GM19324 (cell line): ENCODE data around the gene ZNF503.

Source experiments
- ATAC-seq: cut with Tn5 transposase; IDR thresholded peaks from one replicate; pipeline ENCODE4 v1.9.1; 2021; ENCODE audit warnings: mild to moderate bottlenecking, moderate library complexity; ENCODE audit not compliant: unreplicated experiment, low FRiP score

ZNF503 gene

GRCh38 chr10:75432176-75432575 is 30.6 kb upstream of the ZNF503 start:
- ATAC-seq: no peak

DNA sequence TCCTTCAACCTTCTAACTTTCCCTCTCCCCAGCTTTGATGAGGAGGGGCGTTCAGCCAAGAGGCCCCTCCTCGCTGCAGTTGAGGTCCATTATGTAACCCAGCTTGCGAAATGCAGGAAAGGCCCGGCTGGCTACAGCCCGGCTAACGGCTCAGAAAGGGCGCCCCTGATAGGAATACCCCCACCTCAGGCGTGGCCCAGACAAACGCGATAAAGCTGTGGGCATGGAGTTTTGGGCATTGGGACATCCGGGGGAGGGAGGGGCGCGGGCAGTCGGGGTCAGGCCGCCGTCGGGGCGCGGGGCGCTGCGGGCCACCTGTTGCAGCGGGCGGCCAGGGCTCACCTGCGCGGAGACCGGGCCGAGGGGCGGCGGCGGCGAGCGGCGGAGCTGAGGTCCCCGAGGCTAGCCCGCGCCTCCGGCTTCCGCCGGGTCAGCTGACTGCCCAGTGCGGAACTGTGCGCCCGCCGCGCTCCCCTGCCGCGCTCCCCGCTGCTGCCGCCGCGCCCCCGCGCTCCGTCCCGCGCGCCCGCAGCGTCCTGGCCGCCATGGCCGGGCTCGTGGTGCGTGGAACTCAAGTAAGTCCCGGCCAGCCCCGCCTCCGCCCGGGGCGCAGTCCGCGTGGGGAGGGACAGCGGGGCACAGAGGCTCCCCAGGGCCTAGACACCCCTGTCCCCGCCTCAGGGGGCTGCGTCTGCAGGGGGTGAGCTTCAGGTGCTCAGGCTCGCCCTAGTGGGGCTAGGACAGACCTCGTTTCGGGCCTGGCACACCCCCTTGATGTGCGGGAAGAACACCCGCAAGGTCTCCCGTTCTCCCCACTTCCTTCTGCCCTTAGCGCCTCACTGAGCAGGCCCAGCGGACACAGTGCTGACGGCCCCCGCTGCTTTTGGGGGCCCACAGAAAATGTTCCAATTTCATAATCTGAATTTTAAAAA is 29.9 kb upstream of the ZNF503 start, which contains the start of gene LRMDA:
Gene LRMDA (plus strand): TSS at position 445 of the 932 bp plus-strand sequence.
- ATAC-seq: no peak

DNA sequence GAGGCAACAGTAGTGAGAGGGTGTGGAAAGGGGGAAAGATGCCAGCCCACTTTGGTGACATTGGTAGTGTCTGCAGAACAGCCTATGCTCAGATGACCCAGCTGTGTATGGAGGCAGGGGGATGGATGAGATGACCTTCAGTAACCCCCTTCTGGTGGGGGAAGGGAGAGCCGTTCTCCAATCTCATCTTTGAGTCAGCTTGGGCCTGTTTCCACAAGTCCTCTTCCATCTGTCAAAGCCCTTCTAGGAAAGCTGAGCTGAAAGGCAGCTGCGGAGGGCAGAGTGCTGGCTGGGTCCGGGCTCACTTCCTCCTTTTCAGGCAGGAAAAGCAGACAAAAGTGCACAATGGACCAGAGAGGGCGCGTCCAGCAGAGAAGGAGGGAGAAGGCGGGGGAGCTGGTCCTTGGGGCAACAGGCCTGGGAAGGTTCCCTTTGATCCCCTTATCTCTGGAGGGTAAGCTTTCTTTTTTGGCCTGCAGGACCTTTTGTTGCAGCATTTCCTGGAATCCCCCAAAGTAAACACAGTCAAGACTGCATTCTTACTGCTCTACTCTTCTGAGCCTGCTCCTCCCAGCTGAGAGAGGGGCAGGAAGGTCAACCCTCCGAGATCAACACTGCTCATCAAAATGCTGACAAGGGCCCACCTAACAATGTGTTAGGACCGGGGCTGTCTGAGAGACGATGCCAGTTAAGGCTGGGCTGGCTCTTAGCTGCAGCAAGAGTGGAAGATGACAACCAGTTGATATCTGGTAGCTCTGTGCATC is 28.6 kb upstream of the ZNF503 start:
- ATAC-seq: no peak

DNA sequence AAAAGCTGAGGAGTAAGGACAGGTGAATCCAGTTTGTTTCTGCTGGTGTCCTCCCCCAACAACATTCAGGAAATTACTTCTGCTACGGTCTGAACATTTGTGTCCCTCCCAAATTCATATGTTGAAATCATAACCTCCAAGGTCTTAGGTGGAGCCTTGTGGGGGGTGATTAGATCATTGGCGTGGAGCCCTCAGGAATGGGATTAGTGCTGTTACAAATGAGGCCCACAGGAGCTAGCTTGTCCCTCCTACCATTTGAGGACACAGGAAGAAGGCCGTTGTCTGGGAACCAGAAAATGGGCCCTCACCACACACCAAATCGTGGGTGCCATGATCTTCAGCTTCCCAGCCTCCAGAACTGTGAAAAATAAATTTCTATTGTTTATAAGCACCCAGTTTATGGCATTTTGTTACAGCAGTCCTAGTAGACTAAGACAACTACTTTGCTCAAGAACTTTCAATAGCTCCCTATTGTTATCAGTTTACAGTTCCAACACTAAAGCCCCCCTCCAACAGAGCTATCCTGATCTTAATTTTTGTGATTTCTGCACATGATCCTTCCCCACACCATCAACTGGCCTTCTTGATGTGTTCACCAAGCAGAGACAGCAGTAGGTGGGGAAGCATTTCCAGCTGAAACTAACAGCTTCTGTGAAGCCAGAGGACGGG is 27.7 kb upstream of the ZNF503 start:
- no peak for ATAC-seq

DNA sequence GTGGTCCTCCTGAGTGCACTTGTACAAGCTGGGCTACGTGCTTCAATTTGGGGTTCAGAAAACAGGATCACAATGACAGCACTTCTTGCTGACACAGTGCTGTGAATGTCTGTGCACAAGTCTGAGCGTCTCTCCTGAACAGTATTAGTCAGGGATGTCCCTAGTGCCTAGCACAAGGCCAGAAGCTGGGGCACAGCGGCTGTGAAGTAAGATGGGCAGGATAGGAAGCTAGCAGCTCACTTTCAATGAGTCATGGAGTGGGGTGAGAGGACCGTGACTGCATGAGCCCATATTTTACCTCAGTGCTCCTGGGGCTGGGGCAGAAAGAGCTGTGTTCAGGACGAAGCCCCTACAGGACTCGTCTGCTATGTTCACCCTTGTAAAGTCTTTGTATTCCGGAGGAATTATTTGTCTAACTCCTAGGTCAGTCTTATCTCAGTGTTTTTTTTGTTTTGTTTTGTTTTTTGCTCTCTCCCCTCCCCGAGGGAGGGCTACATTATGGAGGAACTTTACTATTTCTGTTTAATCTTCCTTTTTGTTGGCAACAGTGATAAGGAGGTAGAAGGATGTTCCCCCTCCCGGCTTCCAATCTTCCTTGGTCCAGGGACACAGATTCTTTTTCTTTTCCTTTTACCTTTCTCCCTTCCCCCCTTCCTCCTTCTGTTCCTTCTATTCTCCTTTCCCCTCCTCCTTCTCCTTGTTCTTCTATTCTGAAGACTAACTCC is 27.0 kb upstream of the ZNF503 start:
- no peak for ATAC-seq

GRCh38 chr10:75427951-75428350 is 26.4 kb upstream of the ZNF503 start:
- no peak for ATAC-seq

DNA sequence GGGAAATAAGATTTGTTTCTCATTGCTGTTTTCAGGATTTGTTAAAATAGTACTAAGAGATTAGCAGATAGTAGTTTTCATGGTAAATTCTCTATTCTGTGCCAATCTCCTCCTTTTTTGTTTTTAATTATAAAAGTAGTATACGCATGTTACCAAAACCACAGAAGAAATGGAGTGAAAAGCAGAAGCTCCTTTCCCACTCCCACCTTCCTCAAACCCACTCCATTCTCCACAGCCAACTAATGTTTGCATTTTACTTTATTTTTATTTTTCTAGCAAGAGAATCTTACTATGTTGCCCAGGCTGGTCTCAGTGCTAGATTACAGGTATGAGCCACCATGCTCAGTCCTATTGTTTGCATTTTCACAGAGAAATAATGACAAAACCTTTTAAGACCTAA is 25.3 kb upstream of the ZNF503 start:
- no peak for ATAC-seq

DNA sequence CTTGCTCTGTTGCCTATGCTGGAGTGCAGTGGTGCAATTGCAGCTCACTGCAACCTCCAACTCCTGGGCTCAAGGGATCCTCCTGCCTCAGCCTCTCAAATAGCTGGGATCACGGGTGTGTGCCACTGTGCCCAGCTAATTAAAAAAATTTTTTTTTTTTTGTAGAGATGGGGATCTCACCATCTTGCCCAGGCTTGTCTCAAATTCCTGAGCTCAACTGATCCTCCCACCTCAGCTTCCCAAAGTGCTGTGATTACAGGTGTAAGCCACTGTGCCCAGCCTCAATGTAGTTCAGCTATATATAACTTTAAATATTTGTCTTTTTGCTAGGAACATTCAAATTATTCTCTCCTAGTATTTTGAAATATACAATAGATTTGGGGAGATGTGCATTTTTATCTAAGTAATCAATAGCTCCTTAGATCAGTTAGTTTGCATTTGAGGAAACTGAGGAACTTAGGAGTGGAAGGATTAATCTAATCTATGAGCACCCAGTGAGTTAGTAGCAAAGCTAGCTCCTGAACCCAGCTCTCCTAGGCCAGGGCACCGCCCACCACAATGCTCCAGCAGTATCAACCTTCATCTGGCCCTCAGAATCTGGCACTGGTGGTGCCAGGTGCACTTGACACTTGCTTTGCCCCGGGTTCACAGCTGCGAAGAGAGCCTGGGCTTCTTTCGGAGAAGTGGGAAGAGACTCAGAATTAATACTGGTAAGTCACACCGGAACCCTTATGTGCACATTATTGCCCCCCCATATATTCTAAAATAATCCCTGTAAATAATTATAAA is 23.9 kb upstream of the ZNF503 start:
- ATAC-seq: no peak

GRCh38 chr10:75424571-75424970 is 23.0 kb upstream of the ZNF503 start:
- no peak for ATAC-seq

DNA sequence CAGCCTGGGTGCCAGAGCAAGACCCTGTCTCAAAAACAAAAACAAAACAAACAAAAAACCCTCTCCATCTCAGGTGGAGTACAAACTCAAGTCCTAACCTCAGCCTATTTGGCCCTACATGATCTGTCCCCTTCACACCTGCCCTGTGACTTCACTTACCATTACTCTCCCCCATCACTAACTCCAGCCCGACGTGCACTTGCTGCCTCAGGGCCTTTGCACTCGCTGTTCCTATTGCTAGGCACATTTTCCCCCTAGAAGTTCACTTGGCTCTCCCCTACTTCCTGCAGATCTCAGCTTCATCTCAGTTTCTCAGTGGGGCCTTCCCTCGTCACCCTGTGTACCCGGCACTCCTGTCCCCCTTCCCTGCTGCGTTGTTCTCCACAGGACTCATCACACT is 21.3 kb upstream of the ZNF503 start:
- ATAC-seq: no peak

DNA sequence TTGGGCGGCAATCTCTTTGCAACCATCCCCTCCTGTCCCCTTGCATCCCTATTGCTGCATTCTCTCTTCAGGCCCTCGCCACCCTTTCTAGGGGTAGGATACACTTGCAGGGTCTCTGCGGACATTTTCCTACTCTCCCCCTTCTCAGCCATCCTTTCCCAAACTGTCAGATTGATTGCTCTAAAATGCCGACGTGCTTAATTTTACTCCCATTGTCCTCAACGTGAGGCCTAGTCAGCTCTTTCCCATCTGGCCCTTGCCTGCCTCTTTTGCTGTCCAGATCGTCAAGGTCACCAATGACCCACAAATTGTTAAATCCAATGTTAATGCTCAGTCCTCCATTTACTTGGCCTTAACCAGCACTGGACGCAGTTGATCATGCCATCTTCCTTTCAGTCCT is 17.1 kb upstream of the ZNF503 start:
- no peak for ATAC-seq

DNA sequence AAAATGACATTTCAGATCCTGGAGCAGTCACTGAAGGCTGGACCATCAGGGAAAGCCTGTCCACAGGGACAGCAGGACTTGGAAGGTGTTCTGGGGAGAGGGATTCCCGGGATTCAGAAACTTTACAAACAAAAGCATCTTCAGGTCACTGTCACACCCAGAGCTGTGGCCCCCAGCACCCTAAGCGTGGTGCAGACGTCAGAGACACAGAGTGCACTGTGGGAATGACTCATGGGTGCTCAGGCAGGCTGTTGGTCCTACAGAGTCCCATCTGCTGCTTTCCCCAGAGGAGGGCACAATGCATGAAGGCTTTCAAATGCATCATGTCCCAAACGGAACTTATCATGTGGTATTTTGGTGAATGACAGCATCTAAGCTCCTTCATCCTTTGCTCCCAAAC is 16.7 kb upstream of the ZNF503 start:
- ATAC-seq: no peak

GRCh38 chr10:75417522-75417927 is 16.0 kb upstream of the ZNF503 start:
- ATAC-seq: no peak

DNA sequence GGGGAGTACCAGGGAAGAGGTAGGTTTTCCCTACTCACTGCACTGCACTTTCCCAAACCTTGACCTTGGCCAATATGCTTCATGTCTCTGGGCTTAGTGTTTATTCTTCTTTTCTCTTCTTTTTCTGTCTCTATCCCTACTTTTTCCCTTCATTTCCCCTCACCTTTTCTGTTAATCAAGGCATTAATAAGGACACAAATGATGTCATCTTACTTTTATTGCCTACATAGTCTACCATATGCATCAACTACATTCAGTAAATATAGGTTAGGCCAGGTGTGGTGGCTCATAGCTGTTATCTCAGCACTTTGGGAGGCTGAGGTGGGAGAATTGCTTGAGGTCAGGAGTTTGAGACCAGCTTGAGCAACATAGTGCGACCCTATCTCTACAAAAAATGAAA is 13.0 kb upstream of the ZNF503 start:
- no peak for ATAC-seq

GRCh38 chr10:75410132-75411005 is 8.8 kb upstream of the ZNF503 start:
- no peak for ATAC-seq

DNA sequence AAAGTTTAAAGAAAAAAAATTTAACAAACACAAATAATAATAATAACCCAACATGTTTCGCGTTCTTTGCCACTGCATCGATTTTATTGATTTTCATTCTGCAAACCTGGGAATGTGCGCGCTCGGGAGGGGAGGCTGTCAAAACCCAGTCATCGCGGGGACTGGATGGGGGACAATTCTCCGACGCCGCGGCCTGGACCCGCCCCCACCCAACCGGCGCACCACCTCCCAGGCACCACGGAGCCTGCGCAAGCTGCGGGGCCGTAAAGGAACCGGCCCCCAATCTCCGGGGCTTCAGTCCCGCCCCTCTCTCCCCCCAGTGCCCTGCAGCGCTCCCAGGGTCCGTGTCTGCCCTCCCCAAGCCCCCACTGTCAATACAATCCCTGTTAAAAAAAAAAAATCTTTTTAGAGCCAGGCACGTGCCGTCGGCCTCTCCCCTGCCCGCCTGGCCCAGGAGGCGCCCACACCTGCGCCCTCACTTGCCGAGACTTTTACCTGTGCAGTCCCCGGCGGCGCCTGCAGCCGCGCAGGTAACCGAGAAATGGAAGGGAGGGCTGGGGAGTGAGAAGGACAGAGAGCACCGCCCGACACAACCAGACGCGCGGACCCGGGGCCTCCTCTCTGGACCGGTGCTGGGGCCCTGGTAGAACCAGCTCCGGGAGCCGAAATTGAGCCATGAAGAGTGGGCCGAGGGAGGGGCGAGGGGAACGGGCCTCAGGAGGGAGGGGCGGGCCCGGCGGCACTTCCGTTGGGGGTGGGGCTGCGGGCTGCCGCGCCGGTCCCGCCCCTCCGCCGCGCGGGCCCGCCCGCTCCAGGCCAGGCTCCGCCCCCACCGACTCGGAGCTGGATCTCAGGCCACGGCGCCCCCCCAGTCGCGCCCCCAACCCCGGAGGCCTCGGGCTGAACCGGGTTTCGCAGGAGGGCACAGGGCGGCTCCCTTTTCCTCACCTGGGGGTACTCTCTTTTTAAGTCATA is 7.6 kb upstream of the ZNF503 start:
- peak; percentile 64 for ATAC-seq

DNA sequence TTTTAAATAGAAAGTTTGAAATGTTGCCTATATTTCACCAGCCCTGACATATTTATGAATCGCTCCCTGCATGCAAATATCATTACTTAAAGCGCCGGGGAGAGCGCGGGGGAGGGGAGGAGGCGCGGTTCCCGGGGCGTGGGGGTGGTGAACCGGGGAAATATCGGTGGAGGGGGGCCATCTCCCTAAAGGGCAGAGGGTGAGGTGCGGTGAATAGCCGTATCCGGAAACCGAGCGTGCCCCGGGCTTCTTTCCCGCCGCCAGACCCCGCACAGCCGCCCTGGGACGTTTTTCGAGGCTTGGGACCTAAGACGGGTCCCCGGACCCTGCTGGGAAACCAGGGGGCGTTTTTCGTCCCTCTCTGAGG is 6.9 kb upstream of the ZNF503 start:
- no peak for ATAC-seq
